ENCODE measurements around the gene FRS2.
A peak's percentile ranks its signal among the peaks of the same experiment; 100 is the strongest.

FRS2 gene

GRCh38 chr12:69470189-69471075 is at the start of gene FRS2:
FRS2 (plus strand) TSS chr12:69470388; CDS start chr12:69569031, 98,643 bp downstream.
- peak; percentile 43 for TF ChIP-seq CTCF (IDR thresholded peaks at IDR 0.05; ENCODE audit: low read depth, low read length, missing control alignments)
- peak; percentile 77 for DNase-seq (ENCODE audit: low read depth)
- in situ Hi-C loops (cut with HindIII; ENCODE audit: low sequenced_read_pairs) = no loop called here
- peak within 1 kb of the TSS; percentile 95 for H3K4me3 ChIP-seq (ENCODE audit: low read depth, low read length)

- in situ Hi-C loops (cut with HindIII; ENCODE audit: low sequenced_read_pairs) = no loop called here
- H3K4me3 ChIP-seq (ENCODE audit: low read depth, low read length) = no peak overlapping the region
- no peak for DNase-seq (ENCODE audit: low read depth)
- no peak for TF ChIP-seq CTCF (IDR thresholded peaks at IDR 0.05; ENCODE audit: low read depth, low read length, missing control alignments)
These were observed 48.6 kb upstream of the FRS2 start for GRCh38 chr12:69421548-69421947.

- in situ Hi-C loops (cut with HindIII; ENCODE audit: low sequenced_read_pairs) = no loop called here
- H3K4me3 ChIP-seq (ENCODE audit: low read depth, low read length) = no peak overlapping the region
- no peak for DNase-seq (ENCODE audit: low read depth)
- no peak for TF ChIP-seq CTCF (IDR thresholded peaks at IDR 0.05; ENCODE audit: low read depth, low read length, missing control alignments)
These were observed 46.9 kb upstream of the FRS2 start for GRCh38 chr12:69423037-69423905.

- no peak overlapping the region for H3K4me3 ChIP-seq (ENCODE audit: low read depth, low read length)
- TF ChIP-seq CTCF (IDR thresholded peaks at IDR 0.05; ENCODE audit: low read depth, low read length, missing control alignments) = no peak
- DNase-seq (ENCODE audit: low read depth) = no peak
- in situ Hi-C loops (cut with HindIII; ENCODE audit: low sequenced_read_pairs) = no loop called here
These were observed 44.8 kb upstream of the FRS2 start for GRCh38 chr12:69425417-69425816.

GRCh38 chr12:69428351-69429073 is 41.7 kb upstream of the FRS2 start:
- H3K4me3 ChIP-seq (ENCODE audit: low read depth, low read length) = no peak overlapping the region
- DNase-seq (ENCODE audit: low read depth) = no peak
- in situ Hi-C loops (cut with HindIII; ENCODE audit: low sequenced_read_pairs) = no loop called here
- TF ChIP-seq CTCF (IDR thresholded peaks at IDR 0.05; ENCODE audit: low read depth, low read length, missing control alignments) = no peak

Data from astrocyte of the cerebellum (primary cell).